ENCODE results near the gene JADE2.
"Not testable (repeated sequence)": the region's sequence is repeated elsewhere in the genome, so short reads cannot be mapped to it uniquely, and the experiment has no call there.

JADE2 gene

DNA sequence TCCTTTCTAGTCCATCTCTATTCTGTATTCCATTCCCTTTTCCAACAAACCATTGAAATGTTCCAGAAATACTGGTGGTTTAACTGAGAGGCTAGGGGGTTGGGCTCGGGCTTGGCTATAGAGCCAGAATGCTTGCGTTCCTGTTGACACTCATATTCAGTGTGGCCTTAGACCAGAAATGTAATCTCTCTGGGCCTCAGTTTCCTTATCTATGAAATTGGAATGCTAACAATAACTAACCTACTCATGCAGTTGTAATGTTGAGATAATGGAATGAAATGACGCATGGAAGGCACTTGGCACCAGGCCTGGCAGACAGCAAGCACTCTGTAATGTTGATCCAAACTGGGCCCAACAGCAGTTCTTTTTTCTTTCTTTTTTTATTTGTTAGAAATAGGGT, 26.8 kb downstream of the JADE2 start:
- Histone ChIP-seq H3K36me3 (ENCODE audit: control insufficient read depth in 2 of 2, insufficient read depth in 2 of 2, low read length in 2 of 2) (peaks cover 29 to 36% of the 10 kb centered on the region in 2 donors), H3K4me3 (ENCODE audit: low read length in 2 of 2) (no peak overlapping the region), H3K4me1 (ENCODE audit: control insufficient read depth in 2 of 2, insufficient read depth in 2 of 2, low read length in 2 of 2) (peaks cover 10 to 19% of the 10 kb centered on the region in 2 donors), H3K27me3 (ENCODE audit: control insufficient read depth in 2 of 2, insufficient read depth in 2 of 2, low read length in 2 of 2) (no peaks in the 10 kb centered on the region), H3K27ac (ENCODE audit: low read depth in 2 of 2, low read length in 2 of 2) (no peak overlapping the region), H3K9me3 (ENCODE audit: control insufficient read depth in 2 of 2, low read length in 2 of 2) (no peaks in the 10 kb centered on the region), H3K9ac (ENCODE audit: low read depth in 1 of 2, low read length in 2 of 2) (no peak overlapping the region)

DNA sequence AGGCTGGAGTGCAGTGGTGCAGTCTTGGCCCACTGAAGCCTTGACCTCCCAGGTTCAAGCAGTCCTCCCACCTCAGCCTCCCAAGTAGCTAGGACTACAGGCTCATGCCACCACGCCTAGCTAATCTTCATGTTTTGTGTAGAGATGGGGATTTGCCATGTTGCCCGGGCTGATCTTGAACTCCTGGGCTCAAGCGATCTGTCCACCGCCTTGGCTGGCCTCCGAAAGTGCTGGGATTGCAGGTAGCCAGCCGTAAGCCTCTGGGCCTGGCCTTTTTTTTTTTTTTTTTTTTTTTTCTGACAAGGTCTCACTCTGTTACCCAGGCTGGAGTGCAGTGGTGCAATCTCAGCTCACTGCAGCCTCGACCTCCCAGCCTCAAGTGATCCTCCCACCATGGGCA, 27.2 kb downstream of the JADE2 start:
- not testable (repeated sequence) for H3K27me3 ChIP-seq (ENCODE audit: control insufficient read depth in 2 of 2, insufficient read depth in 2 of 2, low read length in 2 of 2); H3K9me3 ChIP-seq (ENCODE audit: control insufficient read depth in 2 of 2, low read length in 2 of 2); H3K27ac ChIP-seq (ENCODE audit: low read depth in 2 of 2, low read length in 2 of 2); H3K9ac ChIP-seq (ENCODE audit: low read depth in 1 of 2, low read length in 2 of 2); H3K4me3 ChIP-seq (ENCODE audit: low read length in 2 of 2)
- peaks cover 10 to 17% of the 10 kb centered on the region in 2 donors for H3K4me1 ChIP-seq (ENCODE audit: control insufficient read depth in 2 of 2, insufficient read depth in 2 of 2, low read length in 2 of 2)
- H3K36me3 ChIP-seq (ENCODE audit: control insufficient read depth in 2 of 2, insufficient read depth in 2 of 2, low read length in 2 of 2) = peaks cover 27 to 36% of the 10 kb centered on the region in 2 donors

- peak overlapping the region in 1 of 2 donors; percentile 9 for H3K27ac ChIP-seq (ENCODE audit: low read depth in 2 of 2, low read length in 2 of 2)
- H3K4me1 ChIP-seq (ENCODE audit: control insufficient read depth in 2 of 2, insufficient read depth in 2 of 2, low read length in 2 of 2) = peaks cover 7 to 10% of the 10 kb centered on the region in 2 donors
- H3K4me3 ChIP-seq (ENCODE audit: low read length in 2 of 2) = no peak overlapping the region
- no peaks in the 10 kb centered on the region for H3K27me3 ChIP-seq (ENCODE audit: control insufficient read depth in 2 of 2, insufficient read depth in 2 of 2, low read length in 2 of 2)
- peaks cover 18 to 28% of the 10 kb centered on the region in 2 donors for H3K36me3 ChIP-seq (ENCODE audit: control insufficient read depth in 2 of 2, insufficient read depth in 2 of 2, low read length in 2 of 2)
- no peak overlapping the region for H3K9ac ChIP-seq (ENCODE audit: low read depth in 1 of 2, low read length in 2 of 2)
- H3K9me3 ChIP-seq (ENCODE audit: control insufficient read depth in 2 of 2, low read length in 2 of 2) = no peaks in the 10 kb centered on the region
Measured at GRCh38 chr5:134553821-134554267, 28.4 kb downstream of the JADE2 start.

DNA sequence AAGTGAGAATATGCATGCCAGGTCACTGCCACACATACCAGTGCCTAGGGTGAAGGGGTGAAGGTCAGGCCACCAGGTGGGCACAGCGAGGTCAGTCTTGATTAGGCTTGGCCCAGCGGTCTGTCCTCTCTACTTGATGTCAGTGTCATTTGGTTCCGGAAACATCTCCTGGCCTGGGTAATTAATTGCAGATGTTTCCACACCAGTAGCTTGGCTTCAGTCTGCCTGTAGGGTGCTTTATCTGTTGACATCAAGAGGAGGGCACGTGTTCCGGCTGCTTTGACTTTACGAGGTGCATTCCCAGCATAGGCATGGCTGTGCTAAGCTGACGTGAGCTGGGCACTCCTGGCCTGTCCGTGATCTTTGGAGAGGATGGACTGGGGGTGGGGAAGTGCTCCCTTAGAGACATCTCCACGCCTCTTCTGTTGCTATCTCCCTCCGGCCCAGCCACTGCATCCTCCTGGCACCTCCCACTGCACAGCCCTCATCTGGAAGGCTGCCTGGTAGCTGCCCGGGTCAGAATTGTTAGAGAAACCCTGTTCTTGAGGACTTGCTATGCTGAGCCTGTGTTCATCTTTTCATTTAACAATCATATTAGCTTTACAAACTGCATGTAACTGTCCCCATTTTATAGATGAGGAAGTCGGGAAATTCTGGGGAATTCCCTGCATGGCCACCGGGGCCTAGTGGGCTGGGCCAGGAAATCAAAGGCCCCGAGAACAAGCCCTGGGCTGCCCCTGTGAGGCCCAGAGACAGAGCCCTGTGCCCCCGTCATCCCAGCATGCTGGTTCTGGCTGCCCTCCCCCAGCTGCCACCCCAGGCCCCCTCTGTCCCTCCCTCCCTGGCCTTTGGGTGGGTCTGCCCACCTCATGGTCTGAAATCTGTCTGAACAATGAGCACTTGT, 29.1 kb downstream of the JADE2 start:
- H3K4me3 ChIP-seq (ENCODE audit: low read length in 2 of 2) = no peak overlapping the region
- H3K9ac ChIP-seq (ENCODE audit: low read depth in 1 of 2, low read length in 2 of 2) = no peak overlapping the region
- H3K27ac ChIP-seq (ENCODE audit: low read depth in 2 of 2, low read length in 2 of 2) = peak overlapping the region in 1 of 2 donors; percentile 52
- no peaks in the 10 kb centered on the region for H3K27me3 ChIP-seq (ENCODE audit: control insufficient read depth in 2 of 2, insufficient read depth in 2 of 2, low read length in 2 of 2)
- peaks cover 23 to 27% of the 10 kb centered on the region in 2 donors for H3K36me3 ChIP-seq (ENCODE audit: control insufficient read depth in 2 of 2, insufficient read depth in 2 of 2, low read length in 2 of 2)
- H3K9me3 ChIP-seq (ENCODE audit: control insufficient read depth in 2 of 2, low read length in 2 of 2) = no peaks in the 10 kb centered on the region
- peaks cover 6 to 10% of the 10 kb centered on the region in 2 donors for H3K4me1 ChIP-seq (ENCODE audit: control insufficient read depth in 2 of 2, insufficient read depth in 2 of 2, low read length in 2 of 2)

GRCh38 chr5:134555223-134555889, 29.9 kb downstream of the JADE2 start:
- H3K36me3 ChIP-seq (ENCODE audit: control insufficient read depth in 2 of 2, insufficient read depth in 2 of 2, low read length in 2 of 2) = peaks cover 28 to 31% of the 10 kb centered on the region in 2 donors
- H3K4me1 ChIP-seq (ENCODE audit: control insufficient read depth in 2 of 2, insufficient read depth in 2 of 2, low read length in 2 of 2) = peaks cover 6 to 10% of the 10 kb centered on the region in 2 donors
- H3K9ac ChIP-seq (ENCODE audit: low read depth in 1 of 2, low read length in 2 of 2) = no peak overlapping the region
- H3K4me3 ChIP-seq (ENCODE audit: low read length in 2 of 2) = no peak overlapping the region
- H3K27ac ChIP-seq (ENCODE audit: low read depth in 2 of 2, low read length in 2 of 2) = peak overlapping the region in 1 of 2 donors; percentile 52
- no peaks in the 10 kb centered on the region for H3K9me3 ChIP-seq (ENCODE audit: control insufficient read depth in 2 of 2, low read length in 2 of 2)
- H3K27me3 ChIP-seq (ENCODE audit: control insufficient read depth in 2 of 2, insufficient read depth in 2 of 2, low read length in 2 of 2) = no peaks in the 10 kb centered on the region

- no peak overlapping the region for H3K9ac ChIP-seq (ENCODE audit: low read depth in 1 of 2, low read length in 2 of 2)
- no peak overlapping the region for H3K27ac ChIP-seq (ENCODE audit: low read depth in 2 of 2, low read length in 2 of 2)
- H3K36me3 ChIP-seq (ENCODE audit: control insufficient read depth in 2 of 2, insufficient read depth in 2 of 2, low read length in 2 of 2) = peaks cover 31 to 37% of the 10 kb centered on the region in 2 donors
- no peaks in the 10 kb centered on the region for H3K9me3 ChIP-seq (ENCODE audit: control insufficient read depth in 2 of 2, low read length in 2 of 2)
- no peak overlapping the region for H3K4me3 ChIP-seq (ENCODE audit: low read length in 2 of 2)
- peaks cover 6 to 10% of the 10 kb centered on the region in 2 donors for H3K4me1 ChIP-seq (ENCODE audit: control insufficient read depth in 2 of 2, insufficient read depth in 2 of 2, low read length in 2 of 2)
- no peaks in the 10 kb centered on the region for H3K27me3 ChIP-seq (ENCODE audit: control insufficient read depth in 2 of 2, insufficient read depth in 2 of 2, low read length in 2 of 2)
Measured at GRCh38 chr5:134555890-134556311, 30.4 kb downstream of the JADE2 start.

- not testable (repeated sequence) for H3K9me3 ChIP-seq (ENCODE audit: control insufficient read depth in 2 of 2, low read length in 2 of 2); H3K4me1 ChIP-seq (ENCODE audit: control insufficient read depth in 2 of 2, insufficient read depth in 2 of 2, low read length in 2 of 2); H3K9ac ChIP-seq (ENCODE audit: low read depth in 1 of 2, low read length in 2 of 2); H3K27me3 ChIP-seq (ENCODE audit: control insufficient read depth in 2 of 2, insufficient read depth in 2 of 2, low read length in 2 of 2); H3K27ac ChIP-seq (ENCODE audit: low read depth in 2 of 2, low read length in 2 of 2); H3K4me3 ChIP-seq (ENCODE audit: low read length in 2 of 2)
- H3K36me3 ChIP-seq (ENCODE audit: control insufficient read depth in 2 of 2, insufficient read depth in 2 of 2, low read length in 2 of 2) = peaks cover 37 to 43% of the 10 kb centered on the region in 2 donors
Measured at GRCh38 chr5:134556588-134556987, 31.1 kb downstream of the JADE2 start.

DNA sequence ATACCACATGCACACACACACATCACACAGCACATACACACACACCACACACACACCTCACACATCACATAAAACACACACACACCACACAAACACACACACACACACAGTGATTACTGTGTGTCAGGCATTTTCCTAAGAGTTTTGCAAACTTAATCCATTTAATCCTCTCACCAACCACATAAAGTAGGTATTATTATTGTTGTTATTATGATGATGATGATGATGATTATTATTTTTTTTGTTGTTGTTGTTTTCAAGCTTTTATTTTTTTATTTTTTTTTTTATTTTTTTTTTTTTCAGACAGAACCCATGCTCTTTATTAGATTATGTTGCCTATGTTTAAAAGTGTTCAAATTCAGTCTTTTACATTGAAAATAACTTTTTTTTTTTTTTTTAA, 31.5 kb downstream of the JADE2 start:
- Histone ChIP-seq H3K4me3 (ENCODE audit: low read length in 2 of 2) (no peak overlapping the region), H3K27me3 (ENCODE audit: control insufficient read depth in 2 of 2, insufficient read depth in 2 of 2, low read length in 2 of 2) (no peaks in the 10 kb centered on the region), H3K27ac (ENCODE audit: low read depth in 2 of 2, low read length in 2 of 2) (no peak overlapping the region), H3K36me3 (ENCODE audit: control insufficient read depth in 2 of 2, insufficient read depth in 2 of 2, low read length in 2 of 2) (peaks cover 37 to 43% of the 10 kb centered on the region in 2 donors), H3K9me3 (ENCODE audit: control insufficient read depth in 2 of 2, low read length in 2 of 2) (no peaks in the 10 kb centered on the region), H3K9ac (ENCODE audit: low read depth in 1 of 2, low read length in 2 of 2) (no peak overlapping the region), H3K4me1 (ENCODE audit: control insufficient read depth in 2 of 2, insufficient read depth in 2 of 2, low read length in 2 of 2) (peaks cover 6 to 10% of the 10 kb centered on the region in 2 donors)

GRCh38 chr5:134559672-134560071, 34.2 kb downstream of the JADE2 start:
- Histone ChIP-seq H3K4me1 (ENCODE audit: control insufficient read depth in 2 of 2, insufficient read depth in 2 of 2, low read length in 2 of 2) (peaks cover 2 to 6% of the 10 kb centered on the region in 2 donors), H3K9me3 (ENCODE audit: control insufficient read depth in 2 of 2, low read length in 2 of 2) (no peaks in the 10 kb centered on the region), H3K27me3 (ENCODE audit: control insufficient read depth in 2 of 2, insufficient read depth in 2 of 2, low read length in 2 of 2) (no peaks in the 10 kb centered on the region), H3K4me3 (ENCODE audit: low read length in 2 of 2) (no peak overlapping the region), H3K36me3 (ENCODE audit: control insufficient read depth in 2 of 2, insufficient read depth in 2 of 2, low read length in 2 of 2) (peaks cover 53 to 56% of the 10 kb centered on the region in 2 donors), H3K9ac (ENCODE audit: low read depth in 1 of 2, low read length in 2 of 2) (no peak overlapping the region), H3K27ac (ENCODE audit: low read depth in 2 of 2, low read length in 2 of 2) (no peak overlapping the region)

DNA sequence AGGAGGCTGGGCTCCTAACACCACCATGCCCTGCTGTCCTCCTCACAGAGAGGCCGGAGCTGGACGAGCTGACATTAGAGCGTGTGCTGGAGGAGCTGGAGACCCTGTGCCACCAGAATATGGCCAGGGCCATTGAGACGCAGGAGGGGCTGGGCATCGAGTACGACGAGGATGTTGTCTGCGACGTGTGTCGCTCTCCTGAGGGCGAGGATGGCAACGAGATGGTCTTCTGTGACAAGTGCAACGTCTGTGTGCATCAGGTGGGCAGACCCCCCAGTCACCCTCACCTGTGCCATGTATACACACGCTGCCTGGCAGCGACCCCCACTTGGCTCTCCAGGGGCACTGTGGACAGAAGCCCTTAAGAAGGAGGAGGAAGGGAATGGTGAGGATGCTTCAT, 35.2 kb downstream of the JADE2 start:
- Histone ChIP-seq H3K27me3 (ENCODE audit: control insufficient read depth in 2 of 2, insufficient read depth in 2 of 2, low read length in 2 of 2) (no peaks in the 10 kb centered on the region), H3K4me3 (ENCODE audit: low read length in 2 of 2) (no peak overlapping the region), H3K9me3 (ENCODE audit: control insufficient read depth in 2 of 2, low read length in 2 of 2) (no peaks in the 10 kb centered on the region), H3K27ac (ENCODE audit: low read depth in 2 of 2, low read length in 2 of 2) (no peak overlapping the region), H3K4me1 (ENCODE audit: control insufficient read depth in 2 of 2, insufficient read depth in 2 of 2, low read length in 2 of 2) (peaks cover 0 to 2% of the 10 kb centered on the region in 2 donors), H3K9ac (ENCODE audit: low read depth in 1 of 2, low read length in 2 of 2) (no peak overlapping the region), H3K36me3 (ENCODE audit: control insufficient read depth in 2 of 2, insufficient read depth in 2 of 2, low read length in 2 of 2) (peaks cover 58 to 64% of the 10 kb centered on the region in 2 donors)

Measured in mucosa of rectum (tissue), 2 donors.